Lung (tissue), 12 donors: ENCODE results near the gene FSTL5. TPM values are rescaled to one million over a fixed set of nuclear protein-coding genes. Genes with fewer than 3 reads are reported as not detected.

Source experiments
- ATAC-seq: fragments of 200-7000 bp; cut with Tn5 transposase; one replicate; pipeline ENCODE4 v1.9.1; 2020; ENCODE audit warnings: moderate number of reproducible peaks; ENCODE audit not compliant: insufficient read depth, low FRiP score
- DNase-seq, 3 donors: peaks; one replicate each; pipeline ENCODE4 v3.0.0-alpha.2; 2013 to 2017
- H3K27ac ChIP-seq, 2 donors: one replicate each; pipeline ENCODE4 v1.5.1; 2013; ENCODE audit warnings: mild to moderate bottlenecking in 2 of 2, moderate library complexity in 2 of 2, control low read depth in 1 of 2, inconsistent platforms in 1 of 2, low read depth in 1 of 2, low read length in 1 of 2
- H3K27me3 ChIP-seq, 3 donors: one replicate each; pipeline ENCODE4 v1.5.1; 2013; ENCODE audit warnings: low read length in 2 of 3; ENCODE audit not compliant: control insufficient read depth in 3 of 3, insufficient read depth in 3 of 3
- H3K36me3 ChIP-seq, 4 donors: one replicate each; pipeline ENCODE4 v1.5.1; 2013; ENCODE audit warnings: low read length in 4 of 4, mild to moderate bottlenecking in 1 of 4, moderate library complexity in 1 of 4; ENCODE audit not compliant: control insufficient read depth in 4 of 4, insufficient read depth in 4 of 4
- H3K4me1 ChIP-seq, 5 donors: one replicate each; pipeline ENCODE4 v1.5.1; 2013; ENCODE audit warnings: low read length in 5 of 5, mild to moderate bottlenecking in 2 of 5, moderate library complexity in 1 of 5; ENCODE audit not compliant: control insufficient read depth in 5 of 5, insufficient read depth in 5 of 5
- H3K4me3 ChIP-seq: one replicate; pipeline ENCODE4 v1.5.1; 2013; ENCODE audit warnings: mild to moderate bottlenecking, control low read depth, moderate library complexity
- H3K9ac ChIP-seq, 2 donors: one replicate each; pipeline ENCODE4 v1.5.1; 2013; ENCODE audit warnings: low read length in 2 of 2, control low read depth in 1 of 2; ENCODE audit not compliant: insufficient read depth in 1 of 2
- H3K9me3 ChIP-seq, 4 donors: one replicate each; pipeline ENCODE4 v1.5.1; 2013; ENCODE audit warnings: low read length in 3 of 4, mild to moderate bottlenecking in 1 of 4, moderate library complexity in 1 of 4; ENCODE audit not compliant: control insufficient read depth in 4 of 4, insufficient read depth in 3 of 4
- CTCF ChIP-seq: IDR thresholded peaks from 2 replicates; pipeline ENCODE4 v1.5.1; 2012; ENCODE audit warnings: mild to moderate bottlenecking; ENCODE audit errors: control extremely low read depth, extremely low read depth
- WGBS, 2 donors: extraction: QIAGEN DNeasy Blood & Tissue Kit; methylation state at CpG; one replicate each; pipeline ENCODE4 v1.1.7; 2013; 5-methylcytosine and 5-hydroxymethylcytosine counted together
- polyA plus RNA-seq, 2 donors: library from polyadenylated mRNA; stranded (reverse); fragments of 200-250 nt; gene quantifications; one replicate each; pipeline ENCODE4 v1.2.1, GENCODE V29; 2013
- total RNA-seq, 2 donors: library from RNA; depleted of rRNA in 1 of 2; stranded (reverse); fragments of >200 nt in 1 of 2; gene quantifications; one replicate each; pipeline ENCODE4 v1.2.1, GENCODE V29; 2014 to 2021
- donor health status: control.
- donor health status: control.
- donor health status: Bipolar disorder and iron deficiency.
- donor health status: healthy.
- donor health status: DM: yes; HTN: yes; CAD: no.

The FSTL5 gene
- total and polyA plus RNA-seq, 4 donors = 0.23 TPM; not detected in 3

- no peaks in the 10 kb centered on the region for H3K27me3 ChIP-seq
- DNase-seq (no peak), ATAC-seq (no peak)
- no peak for TF ChIP-seq CTCF
- no peak overlapping the region for H3K9ac ChIP-seq
- 82 to 88% methylated on average over 9 of the region's 9 CpGs for WGBS, 2 donors
- H3K4me3 ChIP-seq = no peak overlapping the region
- no peaks in the 10 kb centered on the region for H3K36me3 ChIP-seq
- no peaks in the 10 kb centered on the region for H3K4me1 ChIP-seq
- no peaks in the 10 kb centered on the region for H3K9me3 ChIP-seq
- H3K27ac ChIP-seq = no peak overlapping the region
Observed at GRCh38 chr4:161404346-161405110, 759.3 kb downstream of the FSTL5 start.

GRCh38 chr4:161403781-161404180, 760.0 kb downstream of the FSTL5 start:
- 84 to 94% methylated on average over 3 of the region's 3 CpGs for WGBS, 2 donors
- no peak overlapping the region for H3K9ac ChIP-seq

GRCh38 chr4:161393602-161394001, 770.2 kb downstream of the FSTL5 start:
- no peaks in the 10 kb centered on the region for H3K4me1 ChIP-seq
- 76 to 81% methylated on average over 3 of the region's 3 CpGs for WGBS, 2 donors
- H3K27ac ChIP-seq = no peak overlapping the region
- H3K27me3 ChIP-seq = no peaks in the 10 kb centered on the region
- no peaks in the 10 kb centered on the region for H3K9me3 ChIP-seq
- H3K9ac ChIP-seq = no peak overlapping the region
- H3K36me3 ChIP-seq = no peaks in the 10 kb centered on the region
- no peak for ATAC-seq
- H3K4me3 ChIP-seq = no peak overlapping the region
- TF ChIP-seq CTCF = no peak
- no peak for DNase-seq

More at GRCh38 chr4:161403781-161404180, 760.0 kb downstream of the FSTL5 start:
- DNase-seq (no peak), ATAC-seq (no peak)
- no peaks in the 10 kb centered on the region for H3K36me3 ChIP-seq
- no peak overlapping the region for H3K4me3 ChIP-seq
- no peak for TF ChIP-seq CTCF
- H3K27me3 ChIP-seq = no peaks in the 10 kb centered on the region
- H3K9me3 ChIP-seq = no peaks in the 10 kb centered on the region
- no peak overlapping the region for H3K27ac ChIP-seq
- H3K4me1 ChIP-seq = no peaks in the 10 kb centered on the region
